GM12864 (cell line): Measurements from ENCODE around the gene DNAJC9.
A peak's percentile ranks its signal among the peaks of the same experiment; 100 is the strongest.

Source experiments
- DNase-seq: peaks from one replicate; pipeline ENCODE4 v3.0.0-alpha.2; 2011; ENCODE audit warnings: low read depth
- H3K4me3 ChIP-seq: 2 replicates; pipeline ENCODE4 v1.5.1; 2011; ENCODE audit warnings: mild to moderate bottlenecking, low read depth, low read length, control low read depth
- TF ChIP-seq, protein P1 (sequence below): IDR thresholded peaks from 2 replicates; pipeline ENCODE4 v1.5.1; 2011; ENCODE audit warnings: low read depth, mild to moderate bottlenecking, moderate library complexity, low read length, control low read depth, inconsistent platforms; ENCODE audit errors: missing control alignments

DNAJC9 gene

DNA sequence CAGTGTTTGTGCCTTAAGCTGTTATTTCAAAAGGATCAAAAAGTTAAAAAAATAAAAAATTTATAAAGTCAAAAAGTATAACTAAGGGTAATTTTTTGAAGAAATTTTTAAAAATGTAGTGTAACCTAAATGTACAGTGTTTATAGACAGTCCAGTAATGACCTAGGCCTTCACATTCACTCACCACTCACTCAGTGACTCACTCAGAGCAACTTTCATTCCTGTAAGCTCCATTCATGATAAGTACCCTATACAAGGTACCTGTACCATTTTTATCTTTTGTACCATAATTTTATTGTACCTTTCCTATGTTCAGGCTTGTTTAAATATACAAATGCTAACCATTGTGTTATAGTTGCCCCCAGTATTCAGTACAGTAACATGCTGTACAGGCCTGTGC is 21.5 kb downstream of the DNAJC9 start:
- TF ChIP-seq, protein P1, sequence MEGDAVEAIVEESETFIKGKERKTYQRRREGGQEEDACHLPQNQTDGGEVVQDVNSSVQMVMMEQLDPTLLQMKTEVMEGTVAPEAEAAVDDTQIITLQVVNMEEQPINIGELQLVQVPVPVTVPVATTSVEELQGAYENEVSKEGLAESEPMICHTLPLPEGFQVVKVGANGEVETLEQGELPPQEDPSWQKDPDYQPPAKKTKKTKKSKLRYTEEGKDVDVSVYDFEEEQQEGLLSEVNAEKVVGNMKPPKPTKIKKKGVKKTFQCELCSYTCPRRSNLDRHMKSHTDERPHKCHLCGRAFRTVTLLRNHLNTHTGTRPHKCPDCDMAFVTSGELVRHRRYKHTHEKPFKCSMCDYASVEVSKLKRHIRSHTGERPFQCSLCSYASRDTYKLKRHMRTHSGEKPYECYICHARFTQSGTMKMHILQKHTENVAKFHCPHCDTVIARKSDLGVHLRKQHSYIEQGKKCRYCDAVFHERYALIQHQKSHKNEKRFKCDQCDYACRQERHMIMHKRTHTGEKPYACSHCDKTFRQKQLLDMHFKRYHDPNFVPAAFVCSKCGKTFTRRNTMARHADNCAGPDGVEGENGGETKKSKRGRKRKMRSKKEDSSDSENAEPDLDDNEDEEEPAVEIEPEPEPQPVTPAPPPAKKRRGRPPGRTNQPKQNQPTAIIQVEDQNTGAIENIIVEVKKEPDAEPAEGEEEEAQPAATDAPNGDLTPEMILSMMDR: no peak
- H3K4me3 ChIP-seq: no peak overlapping the region
- DNase-seq: no peak

DNA sequence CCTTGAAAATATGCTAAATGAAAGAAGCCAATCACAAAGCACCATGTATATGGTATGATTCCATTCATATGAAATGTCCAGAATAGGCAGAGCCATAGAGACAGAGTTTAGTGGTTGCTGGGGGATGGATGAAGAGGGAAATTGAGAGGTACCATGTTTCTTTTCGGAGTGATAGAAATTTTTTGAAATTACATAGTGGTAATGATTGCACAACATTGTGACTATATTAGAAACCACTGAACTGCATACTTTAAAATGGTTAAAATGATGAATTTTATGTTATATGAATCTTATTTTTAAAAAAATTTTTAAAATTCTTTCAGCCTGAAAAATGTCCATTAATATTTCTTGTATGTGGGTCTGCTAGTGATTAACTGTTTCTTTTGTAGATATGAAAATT is 26.1 kb downstream of the DNAJC9 start:
- no peak overlapping the region for H3K4me3 ChIP-seq
- TF ChIP-seq, protein P1: no peak
- DNase-seq: no peak

DNA sequence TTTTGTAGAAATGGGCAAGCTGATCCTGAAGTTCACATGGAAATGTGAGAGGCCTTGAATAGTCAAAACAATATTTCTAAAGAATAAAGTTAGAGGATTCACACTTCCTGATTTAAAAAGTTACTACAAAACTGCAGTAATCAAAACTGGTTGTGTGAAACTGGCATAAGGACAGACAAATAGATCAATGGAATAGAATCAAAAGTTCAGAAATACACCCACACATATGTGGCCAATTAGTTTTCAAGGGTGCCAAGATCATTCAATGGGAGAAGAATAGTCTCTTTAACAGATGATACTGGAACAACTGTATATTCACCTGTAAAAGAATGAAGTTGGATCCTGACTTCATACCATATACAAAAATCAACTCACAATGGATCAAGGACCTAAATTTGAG is 27.7 kb downstream of the DNAJC9 start:
- H3K4me3 ChIP-seq: no peak overlapping the region
- no peak for DNase-seq
- TF ChIP-seq, protein P1: no peak

DNA sequence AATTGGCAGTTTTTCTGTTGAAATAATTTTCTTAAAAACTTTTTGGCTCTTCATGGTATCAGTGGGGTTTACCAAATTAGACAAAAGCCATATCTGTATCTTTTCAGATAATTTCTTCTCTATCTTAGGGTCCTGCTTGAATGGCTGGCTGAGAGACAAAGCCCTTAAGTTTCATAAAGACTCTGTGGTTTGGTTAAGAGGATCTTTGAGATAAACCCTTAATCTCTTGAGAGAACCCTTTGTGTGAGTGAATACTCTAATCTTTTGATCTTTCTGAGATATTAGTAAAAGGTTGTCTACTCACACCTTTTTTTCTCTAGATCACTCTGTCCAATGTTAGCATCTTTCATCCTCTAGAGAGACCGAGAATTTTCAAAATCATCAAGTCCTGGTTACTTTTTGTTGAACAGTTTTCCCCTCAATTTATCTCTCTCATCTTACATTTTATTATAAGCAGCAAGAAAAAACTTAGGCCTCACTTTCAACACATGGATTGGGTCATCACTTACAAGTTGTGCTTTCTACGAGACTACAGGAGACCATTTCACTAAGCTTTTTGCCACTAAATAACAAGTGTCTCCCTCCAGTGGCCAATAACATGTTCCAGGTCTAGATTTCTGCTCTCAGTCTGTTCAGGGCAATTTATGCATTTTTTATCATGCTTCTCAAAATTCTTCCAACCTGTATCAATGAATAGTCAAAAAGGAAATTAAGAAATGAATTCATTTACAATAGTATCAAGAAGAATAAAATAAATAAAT is 28.4 kb downstream of the DNAJC9 start:
- no peak for DNase-seq
- TF ChIP-seq, protein P1: peak; percentile 55
- H3K4me3 ChIP-seq: no peak overlapping the region

DNA sequence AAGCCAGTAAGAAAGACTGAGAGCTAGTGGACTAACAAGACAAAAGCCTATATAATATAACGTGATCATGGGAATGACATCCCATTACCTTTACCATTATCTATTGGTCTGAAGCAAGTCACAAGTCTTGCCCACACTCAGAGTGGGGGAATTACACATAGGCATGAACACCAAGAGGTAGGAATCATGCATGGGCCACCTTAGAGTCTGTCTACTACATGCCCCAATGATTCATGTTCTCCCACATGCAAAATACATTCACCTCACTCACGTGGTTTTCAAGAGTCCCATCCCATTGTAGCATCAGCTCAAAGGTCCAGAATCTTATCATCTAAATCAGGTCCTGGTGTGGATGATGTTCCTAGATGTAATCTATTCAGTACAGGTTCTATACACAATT is 29.4 kb downstream of the DNAJC9 start:
- TF ChIP-seq, protein P1: no peak

DNA sequence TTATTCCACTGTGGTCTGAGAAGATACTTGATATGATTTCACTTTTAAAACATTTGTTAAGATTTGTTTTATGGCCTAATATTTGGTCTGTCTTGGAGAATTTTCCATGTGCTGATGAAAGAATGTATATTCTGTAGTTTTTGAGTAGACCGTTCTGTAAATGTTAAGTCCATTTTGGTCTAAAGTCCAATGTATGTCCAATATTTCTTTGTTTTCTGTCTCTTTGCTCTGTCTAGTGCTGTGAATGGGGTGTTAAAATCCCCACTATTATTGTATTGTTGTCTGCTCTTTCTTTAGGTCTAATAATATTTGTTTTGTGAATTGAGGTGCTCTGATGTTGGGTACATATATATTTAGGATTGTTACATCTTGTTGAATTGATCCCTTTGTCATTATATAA is 31.3 kb downstream of the DNAJC9 start:
- H3K4me3 ChIP-seq: no peak overlapping the region
- DNase-seq: no peak
- TF ChIP-seq, protein P1: no peak

More for the DNA sequence above, 29.4 kb downstream of the DNAJC9 start:
- no peak overlapping the region for H3K4me3 ChIP-seq
- DNase-seq: no peak
